Measurements from ENCODE around the gene UBR4.
A peak's percentile ranks its signal among the peaks of the same experiment; 100 is the strongest.

UBR4 gene

DNA sequence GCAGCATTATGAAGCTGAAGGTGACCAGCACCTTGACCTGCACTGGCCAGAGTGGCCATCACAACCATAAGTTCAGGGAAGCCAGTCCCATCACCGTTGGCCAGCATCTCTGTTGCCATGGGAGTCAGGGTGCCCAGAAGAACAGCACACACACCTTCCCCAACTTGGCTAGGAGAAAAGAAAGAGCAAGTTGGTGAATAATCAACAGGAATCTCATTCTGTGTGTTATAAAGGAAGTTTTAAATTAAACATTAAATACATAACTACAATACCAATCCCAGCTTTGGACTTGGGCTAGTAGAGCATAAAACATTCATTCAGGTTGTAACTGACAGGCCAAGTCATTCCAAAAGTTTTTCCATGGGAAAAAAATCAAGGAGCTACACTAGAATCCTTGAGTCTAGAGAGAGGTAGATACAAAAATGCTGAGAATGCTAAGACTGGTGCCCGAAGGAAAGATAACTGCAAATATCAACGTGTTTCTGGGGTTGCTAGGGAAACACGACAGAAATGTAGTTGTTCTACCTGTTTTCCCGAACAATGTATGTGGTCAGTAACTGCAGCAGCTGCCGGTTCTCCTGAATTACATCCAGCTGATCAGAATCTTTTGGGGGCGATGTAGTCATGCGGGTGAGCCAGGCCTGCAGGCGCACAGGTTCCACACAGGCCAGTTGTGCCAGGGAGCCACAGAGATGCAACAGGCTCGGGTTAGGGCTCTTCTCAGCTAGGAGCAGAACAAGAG, 45.6 kb downstream of the UBR4 start:
- intact Hi-C loops (cut with DNase I): no loop called here
- no peak for DNase-seq

DNA sequence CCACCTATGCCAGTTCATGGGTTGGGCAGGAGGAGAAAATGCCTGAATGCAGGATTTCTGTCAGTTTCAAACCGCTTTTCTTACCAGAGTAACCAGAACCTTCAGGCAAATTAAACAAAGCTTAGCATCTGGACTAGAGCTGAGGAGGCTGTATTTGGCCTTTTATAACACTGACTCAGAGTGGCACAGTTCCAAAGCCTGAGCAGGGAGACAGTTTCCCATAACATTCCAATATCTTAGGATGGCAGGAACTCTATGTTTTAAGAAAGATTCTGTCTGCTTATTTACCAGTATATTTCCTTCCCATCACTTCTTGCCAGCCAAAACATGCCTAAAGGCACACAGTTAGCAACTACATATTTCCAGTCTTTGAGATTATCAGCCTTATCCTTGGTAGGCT, 46.8 kb downstream of the UBR4 start:
- DNase-seq: no peak
- intact Hi-C loops (cut with DNase I): no loop called here

DNA sequence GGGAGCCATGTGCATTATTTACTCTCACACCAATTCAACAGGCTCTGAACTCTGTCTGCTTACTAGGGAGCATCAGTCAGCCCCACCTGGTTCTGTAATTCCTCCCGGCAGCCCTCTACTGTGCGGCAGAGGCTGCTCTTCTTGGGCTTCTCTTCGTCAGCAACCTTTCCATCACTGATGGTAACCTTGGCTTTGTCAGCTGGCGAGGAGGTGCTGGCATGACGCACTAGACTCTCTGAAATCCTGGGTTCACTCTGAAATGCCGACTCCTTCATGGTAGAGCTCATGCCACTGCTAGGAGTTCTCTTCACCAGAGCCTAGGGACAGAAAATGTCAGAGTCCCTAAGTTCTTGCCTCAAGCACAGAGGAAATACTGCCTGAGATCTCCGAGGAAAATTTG, 49.2 kb downstream of the UBR4 start:
- intact Hi-C loops (cut with DNase I): no loop called here
- DNase-seq: no peak

DNA sequence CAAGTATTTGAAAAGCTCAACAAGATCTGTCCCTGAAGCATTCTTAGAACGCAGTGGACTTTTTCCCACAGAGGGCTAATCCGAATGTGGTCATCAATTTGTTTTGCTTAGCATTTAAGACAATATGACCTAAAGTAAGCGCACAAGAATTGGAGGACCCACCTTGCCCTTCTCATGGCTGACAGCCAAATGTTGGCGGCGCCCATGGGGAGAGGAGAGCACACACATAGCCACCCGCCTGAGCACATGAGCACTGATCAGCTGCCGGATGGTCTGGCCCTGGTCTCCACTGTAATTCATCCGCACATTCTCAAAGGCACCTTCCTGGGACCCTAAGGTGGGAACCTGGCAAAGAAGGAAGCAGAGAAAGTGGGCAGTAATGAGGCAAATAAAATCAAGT, 52.4 kb downstream of the UBR4 start:
- DNase-seq: no peak
- intact Hi-C loops (cut with DNase I): no loop called here

DNA sequence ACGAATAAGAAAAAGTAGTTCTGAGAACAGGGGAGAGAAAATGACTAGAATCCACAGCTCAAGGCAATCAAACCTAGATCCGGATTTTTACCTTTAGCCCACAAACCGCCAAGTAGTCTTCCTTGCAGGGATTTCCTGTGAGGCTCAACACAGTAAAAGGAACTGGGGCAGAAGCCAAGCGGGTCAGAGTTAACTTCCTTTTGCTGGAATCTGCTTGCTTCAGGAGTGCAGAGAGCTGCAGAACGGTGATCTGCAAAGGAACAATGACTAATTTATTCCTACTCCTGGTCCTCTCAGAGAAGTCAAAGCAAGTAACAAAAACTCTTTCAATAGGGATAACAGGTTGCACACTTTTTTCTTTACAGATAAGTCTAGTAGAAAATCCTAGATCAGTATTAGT, 53.4 kb downstream of the UBR4 start:
- intact Hi-C loops (cut with DNase I): no loop called here
- DNase-seq: peak in 21 of 42 donors; percentile 9 to 49 (median 25)

DNA sequence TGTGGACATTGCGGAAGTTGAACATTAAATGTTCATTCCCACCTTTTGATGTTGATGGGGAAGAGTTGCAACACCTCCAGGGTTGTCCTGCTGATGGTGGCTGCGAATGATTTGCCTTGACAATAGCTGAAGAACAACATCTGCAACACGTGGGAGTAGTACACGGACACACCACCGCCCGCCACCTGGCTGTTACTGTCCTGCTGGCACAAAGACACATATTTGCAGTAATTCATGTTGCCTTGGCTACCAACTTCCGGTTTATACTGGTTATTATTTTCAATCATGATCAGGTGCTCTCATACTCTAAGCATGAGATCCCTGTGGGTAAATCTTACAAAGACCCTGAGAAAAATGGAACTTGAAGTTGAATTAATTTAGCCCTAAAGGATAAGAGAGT, 55.2 kb downstream of the UBR4 start:
- intact Hi-C loops (cut with DNase I): no loop called here
- no peak for DNase-seq

DNA sequence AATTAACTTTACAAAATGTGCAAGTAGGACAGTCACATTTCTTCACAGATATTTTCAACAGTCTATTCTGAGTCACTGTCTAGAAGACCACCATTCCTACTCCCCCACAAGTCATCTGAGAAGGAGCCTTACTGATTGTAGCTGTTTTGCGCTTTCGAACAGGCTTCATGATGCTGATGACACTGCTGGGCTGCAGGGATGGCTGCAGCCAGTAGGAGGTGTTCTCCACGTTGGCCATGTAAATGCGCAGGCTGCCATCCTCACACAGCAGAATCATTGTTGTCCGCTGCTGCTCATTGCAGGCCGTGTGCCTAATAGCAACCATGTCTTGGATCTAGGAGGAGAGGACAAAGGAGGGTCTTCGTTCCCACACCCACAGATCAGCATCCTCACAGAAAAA, 56.9 kb downstream of the UBR4 start:
- no peak for DNase-seq
- intact Hi-C loops (cut with DNase I): no loop called here

DNA sequence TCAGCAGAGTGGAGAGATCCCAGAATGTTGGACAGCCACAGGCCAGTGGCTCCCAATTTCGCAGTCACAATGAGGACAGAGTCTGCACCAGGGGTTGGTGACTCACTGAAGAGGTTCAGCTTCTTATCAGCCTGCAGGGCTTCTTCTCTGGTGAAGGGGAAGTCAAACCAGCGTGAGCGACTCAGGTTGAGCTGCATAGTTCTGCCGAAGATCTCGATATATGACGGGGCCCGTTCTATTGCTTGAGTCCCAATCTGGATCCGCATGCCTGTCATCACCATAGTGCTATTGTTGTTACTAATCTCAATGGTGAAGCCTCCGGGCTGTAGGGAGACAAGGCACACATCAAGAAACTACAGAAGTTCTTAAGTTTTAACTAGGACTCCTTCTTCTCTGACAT, 58.5 kb downstream of the UBR4 start:
- intact Hi-C loops (cut with DNase I): no loop called here

DNA sequence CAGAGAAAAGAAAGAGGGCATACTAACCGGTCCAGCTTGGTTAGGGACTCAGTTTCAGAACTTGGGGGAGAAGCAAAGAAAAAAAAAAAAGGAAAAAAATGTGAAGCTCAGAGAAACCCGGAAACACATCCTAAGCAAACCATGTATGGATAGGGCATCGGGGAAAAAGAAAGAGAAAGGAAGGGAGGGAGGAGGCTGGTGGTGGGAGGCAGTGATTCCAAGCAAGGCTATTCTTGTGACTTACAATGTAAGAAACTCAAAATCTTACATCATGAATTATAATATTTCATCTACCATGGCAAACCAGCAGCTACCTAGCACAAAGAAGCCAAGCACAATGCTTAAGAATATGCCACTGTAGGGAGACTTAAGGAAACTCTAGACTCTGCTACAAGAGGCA, 60.3 kb downstream of the UBR4 start:
- peak in 23 of 42 donors; percentile 10 to 80 (median 34) for DNase-seq
- intact Hi-C loops (cut with DNase I): no loop called here

More for the DNA sequence above, 58.5 kb downstream of the UBR4 start:
- DNase-seq: no peak

DNA sequence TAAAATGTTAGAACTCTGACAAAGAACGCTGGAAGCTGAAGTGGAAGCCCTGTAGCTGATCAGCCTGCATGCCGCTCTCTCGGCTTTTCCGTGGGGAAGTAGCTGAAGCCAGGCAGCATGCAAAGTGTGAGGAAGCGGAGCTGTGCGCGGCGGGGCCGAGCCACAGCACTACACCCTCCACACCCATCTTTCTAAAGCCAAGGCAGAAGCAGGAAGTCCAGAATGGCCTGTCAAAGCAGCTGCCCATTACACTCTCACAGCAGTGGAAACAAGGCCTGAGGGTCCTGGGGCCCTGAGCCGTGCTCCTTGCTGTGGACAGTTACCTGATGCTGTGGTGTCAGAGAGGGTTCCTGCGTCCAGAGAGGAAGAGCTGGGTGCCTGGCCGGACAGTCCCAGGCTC, 69.6 kb downstream of the UBR4 start:
- no peak for DNase-seq
- intact Hi-C loops (cut with DNase I): no loop called here

DNA sequence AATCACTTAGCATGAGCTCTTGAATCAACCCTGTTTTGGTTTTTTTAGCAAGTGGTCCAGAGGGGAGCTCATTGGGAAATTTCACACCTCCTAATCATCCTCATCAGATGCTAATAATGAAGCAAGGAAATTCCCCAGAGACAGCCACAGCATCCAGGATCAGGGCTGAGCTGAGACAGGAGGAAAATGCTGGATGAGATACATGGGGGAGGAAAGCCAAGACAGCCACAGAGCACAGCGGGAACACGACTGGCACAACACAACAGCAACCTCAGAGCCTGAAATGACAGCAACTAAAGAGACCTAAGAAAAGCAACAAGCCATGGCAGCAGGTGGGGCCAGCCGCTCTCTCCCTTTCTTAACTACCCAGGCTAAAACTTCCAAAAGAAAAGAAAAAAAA, 70.4 kb downstream of the UBR4 start:
- DNase-seq: peak in 34 of 42 donors; percentile 12 to 79 (median 40)
- intact Hi-C loops (cut with DNase I): no loop called here

DNA sequence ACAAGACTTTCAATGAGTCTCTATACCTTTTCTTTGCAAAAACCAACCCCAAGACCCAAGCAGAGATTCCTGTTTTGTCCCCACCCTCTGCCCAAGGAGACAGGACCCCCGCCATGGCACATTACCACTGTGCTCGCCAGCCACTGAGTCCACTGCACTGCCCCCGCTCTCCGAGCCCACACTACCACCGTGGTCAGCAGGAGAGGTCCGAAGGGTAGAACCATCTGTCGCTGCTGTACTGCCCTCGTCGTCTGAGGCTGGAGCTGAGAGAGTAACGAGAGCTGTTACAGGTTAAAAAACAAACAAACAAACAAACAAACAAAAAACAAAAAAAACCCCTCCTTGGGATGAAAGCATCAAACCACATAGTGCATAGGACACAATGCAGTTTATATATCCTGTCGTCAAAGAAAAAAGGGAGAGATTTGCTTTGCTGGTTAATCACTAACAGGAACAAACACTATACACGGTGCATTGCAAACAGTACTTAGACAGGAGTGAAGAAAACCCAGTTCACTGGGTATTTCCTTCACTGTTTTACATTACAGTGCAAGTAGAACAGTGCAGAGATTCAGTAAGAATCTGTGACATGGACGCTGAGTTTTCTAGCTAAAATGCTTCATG, 71.0 kb downstream of the UBR4 start:
- no peak for DNase-seq
- intact Hi-C loops (cut with DNase I): no loop called here

DNA sequence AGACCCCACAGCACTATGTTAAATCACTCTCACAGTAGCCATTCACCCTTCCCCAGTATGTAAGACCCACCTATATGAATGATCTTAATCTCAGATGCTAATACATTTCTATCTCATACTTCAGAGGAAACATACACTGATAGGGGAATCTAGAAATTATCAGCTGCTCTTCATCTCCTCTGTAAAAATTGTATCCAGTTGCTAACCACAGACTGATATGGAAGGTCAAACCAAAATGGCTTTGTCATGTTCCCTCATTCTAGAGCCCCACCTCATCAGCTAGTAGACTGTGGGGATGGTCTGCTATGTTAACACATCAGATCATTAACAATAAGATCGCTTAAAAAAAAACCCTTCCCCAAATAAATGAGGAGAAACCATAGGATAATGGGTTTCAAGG, 71.7 kb downstream of the UBR4 start:
- intact Hi-C loops (cut with DNase I): no loop called here
- DNase-seq: no peak

DNA sequence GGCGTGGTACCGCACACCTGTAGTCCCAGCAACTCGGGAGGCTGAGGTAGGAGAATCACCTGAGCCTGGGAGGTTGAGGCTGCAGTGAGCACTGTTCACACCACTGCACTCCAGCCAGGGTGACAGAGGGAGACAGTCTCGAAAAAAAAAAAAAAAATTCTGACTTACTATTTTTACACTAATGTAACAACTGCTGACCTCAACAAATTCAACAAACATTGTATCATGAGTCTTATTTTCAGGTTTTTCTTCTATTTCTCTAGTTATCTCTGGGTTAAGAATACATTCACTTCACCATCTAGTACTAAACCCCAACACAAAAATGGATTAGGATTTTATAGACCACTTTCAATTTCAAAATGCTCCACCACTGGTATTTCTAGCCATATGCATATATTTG, 72.9 kb downstream of the UBR4 start:
- no peak for DNase-seq
- intact Hi-C loops (cut with DNase I): no loop called here

DNA sequence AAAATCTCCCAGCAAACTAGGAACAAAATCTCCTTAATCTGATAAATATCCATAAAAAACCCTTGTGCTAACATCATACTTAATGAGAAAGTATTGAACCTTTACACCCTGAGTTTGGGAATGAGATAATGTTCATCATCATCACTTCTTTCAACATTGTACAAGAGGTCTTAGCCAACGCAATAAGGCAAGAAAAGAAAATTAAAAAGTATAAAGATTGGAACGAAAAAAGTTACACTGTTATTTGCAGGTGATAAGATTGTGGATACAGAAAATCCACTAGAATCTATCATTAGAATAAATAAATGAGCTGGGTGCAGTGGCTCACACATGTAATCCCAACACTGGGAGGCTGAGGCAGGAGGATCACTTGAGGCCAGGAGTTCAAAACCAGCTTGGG, 76.7 kb downstream of the UBR4 start:
- intact Hi-C loops (cut with DNase I): no loop called here

DNA sequence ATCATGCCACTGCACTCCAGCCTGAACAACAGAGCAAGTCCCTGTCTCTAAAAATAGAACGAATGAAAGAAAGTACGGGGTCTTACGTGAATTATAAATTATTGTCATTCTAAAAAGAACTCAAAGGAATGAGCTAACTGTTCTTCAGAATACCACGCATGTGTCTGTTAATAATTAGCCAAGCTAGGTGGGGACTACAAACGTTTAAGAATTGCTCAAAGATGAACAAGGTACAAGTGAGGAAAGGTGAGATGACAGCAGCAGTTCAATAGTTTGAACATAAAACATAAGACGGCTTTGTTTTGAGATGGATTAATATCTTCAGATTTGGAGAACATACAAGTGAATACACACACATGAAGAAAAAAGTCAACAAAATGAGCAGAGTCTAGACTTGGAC, 79.6 kb downstream of the UBR4 start:
- no peak for DNase-seq
- intact Hi-C loops (cut with DNase I): no loop called here

More for the DNA sequence above, 76.7 kb downstream of the UBR4 start:
- DNase-seq: no peak

DNA sequence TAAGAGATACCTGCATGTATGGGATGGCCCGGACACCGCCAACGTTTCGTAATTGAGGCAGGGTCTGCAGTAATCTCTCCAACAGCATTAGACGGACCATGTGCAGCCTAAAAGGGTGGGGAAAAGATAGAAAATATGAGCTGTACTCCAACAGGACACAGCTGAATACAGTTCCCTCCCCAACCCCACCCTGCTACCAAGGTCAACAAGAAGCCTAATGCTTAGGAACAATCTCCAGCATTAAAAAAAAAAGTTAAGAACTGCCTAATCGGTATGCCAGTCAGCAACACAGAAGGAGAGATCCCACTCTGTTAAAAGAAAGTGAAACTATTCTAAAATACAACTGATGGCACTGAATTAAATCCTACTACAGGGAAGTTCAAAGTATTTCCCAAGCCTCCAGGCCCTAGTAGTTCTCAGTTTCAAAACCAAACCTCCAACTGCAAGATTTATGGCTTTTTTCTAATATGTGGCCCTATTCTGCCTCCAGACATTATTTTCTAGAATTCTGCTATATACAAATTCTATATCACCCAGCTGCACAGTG, 81.0 kb downstream of the UBR4 start:
- no peak for DNase-seq
- intact Hi-C loops (cut with DNase I): no loop called here

DNA sequence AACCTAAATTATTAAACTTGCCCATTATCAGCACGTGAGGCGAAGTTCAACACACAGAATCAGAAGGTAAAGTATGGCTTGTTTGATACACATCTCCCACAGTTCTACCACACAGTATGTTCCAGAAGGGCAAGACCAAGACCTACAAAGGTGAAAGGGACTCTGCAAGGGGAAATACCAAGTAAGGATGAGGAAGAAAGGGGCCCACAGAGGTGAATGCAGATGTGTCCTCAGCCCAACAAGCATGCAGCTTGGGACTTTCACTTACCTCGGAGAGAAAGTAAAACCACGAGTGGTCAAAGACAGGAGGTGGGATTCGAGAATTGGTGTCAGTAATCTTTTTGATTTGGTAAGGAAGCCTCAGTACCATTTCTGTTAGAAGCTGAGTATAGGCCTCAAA, 85.8 kb downstream of the UBR4 start:
- DNase-seq: no peak
- intact Hi-C loops (cut with DNase I): no loop called here

DNA sequence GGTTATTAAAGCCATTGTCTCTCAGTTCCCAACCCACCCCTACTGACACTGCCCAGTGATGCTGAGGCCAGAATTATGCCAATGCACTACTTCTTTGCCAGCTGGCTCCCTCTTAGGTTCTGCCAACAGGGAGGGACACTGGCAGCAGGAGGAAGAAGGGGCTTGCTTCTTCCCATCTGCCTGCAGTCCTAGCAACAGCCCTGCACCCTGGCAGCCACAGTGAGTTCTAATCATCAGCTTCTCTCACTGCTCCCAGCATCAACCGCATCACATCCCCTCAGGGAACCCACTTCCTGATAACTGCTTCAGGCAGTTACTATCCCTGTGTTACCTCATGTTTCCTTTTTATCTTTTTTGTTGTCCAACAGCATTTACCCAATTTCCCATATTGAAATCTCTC, 86.2 kb downstream of the UBR4 start:
- DNase-seq: peak in 27 of 42 donors; percentile 3 to 59 (median 29)
- intact Hi-C loops (cut with DNase I): no loop called here

DNA sequence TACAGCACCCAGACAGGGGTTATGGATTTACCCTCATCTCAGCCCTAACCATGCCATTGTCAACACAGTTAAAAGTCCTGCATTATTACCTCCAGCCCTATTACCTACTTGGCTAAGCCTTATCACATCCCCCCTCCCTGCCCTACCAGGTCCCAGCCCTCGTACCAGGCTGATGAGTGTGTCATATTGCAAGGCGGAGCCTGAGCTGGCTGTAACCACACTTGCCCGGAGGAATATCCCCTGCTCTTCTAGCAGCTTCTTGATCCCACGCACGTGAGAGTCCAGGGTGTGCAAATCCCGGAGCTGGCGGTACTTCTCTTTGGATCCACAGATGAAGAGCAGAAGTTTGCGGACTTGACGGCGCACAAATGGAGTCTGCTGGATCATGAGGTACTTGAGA, 87.4 kb downstream of the UBR4 start:
- peak in 1 of 42 donors; percentile 22 for DNase-seq
- intact Hi-C loops (cut with DNase I): no loop called here

DNA sequence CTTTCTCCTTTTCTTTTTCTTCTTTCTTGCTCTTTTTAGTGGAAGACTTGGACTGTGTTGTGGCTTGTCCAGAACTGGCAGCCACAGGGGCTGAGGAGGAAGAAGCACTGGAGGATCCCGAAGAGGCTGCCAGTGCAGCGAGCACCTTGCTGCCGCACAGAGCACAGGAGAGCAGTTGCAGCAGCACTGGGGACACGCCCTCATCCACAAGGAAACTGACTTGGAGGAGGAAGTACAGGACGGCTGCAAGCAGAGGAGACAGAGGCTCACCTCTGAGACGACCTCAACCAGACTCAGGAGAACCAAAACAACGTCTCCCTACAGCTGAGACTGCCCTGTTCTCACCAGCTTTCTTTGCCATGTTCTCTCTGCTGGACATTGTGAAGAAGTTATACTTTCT, 88.9 kb downstream of the UBR4 start:
- intact Hi-C loops (cut with DNase I): no loop called here

More for the DNA sequence above, 88.9 kb downstream of the UBR4 start:
- DNase-seq: no peak
